T-helper 2 cell treated with Interferon-gamma antibody and Interleukin-4, amounts not matched to agents 5 μg/mL and 100 μg/mL, for 36 hours (primary cell): ENCODE data around the gene TRPM3.

Experiments used
- DNase-seq: peaks from one replicate; pipeline ENCODE4 v3.0.0; 2021; ENCODE audit warnings: low spot score
- H3K27ac Mint-ChIP-seq: one replicate; pipeline ENCODE4 v1.8.0; 2021; ENCODE audit warnings: mild to moderate bottlenecking, mixed read lengths
- H3K27me3 Mint-ChIP-seq: one replicate; pipeline ENCODE4 v1.8.0; 2021; ENCODE audit warnings: low read depth, mixed read lengths
- H3K36me3 Mint-ChIP-seq: one replicate; pipeline ENCODE4 v1.8.0; 2021; ENCODE audit warnings: low read depth, mixed read lengths
- H3K4me1 Mint-ChIP-seq: one replicate; pipeline ENCODE4 v1.8.0; 2021; ENCODE audit warnings: low read depth, mixed read lengths
- H3K4me3 Mint-ChIP-seq: one replicate; pipeline ENCODE4 v1.8.0; 2022; ENCODE audit warnings: mild to moderate bottlenecking, moderate library complexity, mixed read lengths
- H3K9me3 Mint-ChIP-seq: one replicate; pipeline ENCODE4 v1.8.0; 2021; ENCODE audit warnings: mixed read lengths

TRPM3 gene

DNA sequence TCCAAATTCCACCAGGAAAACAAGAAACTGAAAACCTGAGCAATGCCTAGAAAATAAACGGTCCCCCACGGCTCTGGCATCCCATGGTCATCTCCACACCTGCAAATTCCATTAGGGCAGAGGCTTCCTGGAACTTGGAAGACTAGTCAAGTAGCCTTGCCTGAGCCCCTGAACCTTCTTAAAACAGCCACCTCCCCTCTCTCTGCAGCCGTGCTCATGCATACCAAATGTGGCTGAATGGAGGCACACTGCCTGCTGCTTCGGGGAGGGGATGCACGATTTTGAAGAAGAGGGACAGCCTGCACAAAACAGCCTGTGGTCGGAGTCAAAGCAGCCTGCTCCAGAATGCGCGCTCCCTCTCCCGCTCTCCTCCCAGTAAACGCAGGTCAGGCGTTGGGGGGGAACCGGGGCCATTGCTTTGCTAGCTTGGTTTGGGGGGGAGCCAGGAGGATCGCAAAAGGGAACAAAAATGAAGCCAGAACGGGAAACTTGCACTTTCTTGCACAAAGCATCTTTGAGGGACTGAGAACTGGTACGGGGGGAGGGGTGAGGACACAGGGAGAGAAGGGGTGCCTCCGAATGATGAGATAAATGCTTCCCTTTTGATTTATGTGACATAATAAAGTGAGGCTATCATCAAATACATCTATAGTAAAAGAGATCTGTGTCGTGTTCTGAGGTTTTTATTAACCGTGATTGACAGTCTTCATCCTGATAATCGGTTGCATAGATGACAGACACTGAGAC lies at the start of gene TRPM3:
Gene TRPM3 (minus strand): TSS at position 347 of the 747 bp plus-strand sequence. CDS start 267 bp downstream, at position 80.
- no peak within 1 kb of the TSS for H3K4me3 Mint-ChIP-seq
- H3K27ac Mint-ChIP-seq = no peak within 1 kb of the TSS
- no peak for DNase-seq
- no peaks in the 10 kb centered on the region for H3K4me1 Mint-ChIP-seq
- H3K27me3 Mint-ChIP-seq = peaks cover 4% of the 10 kb centered on the region
- H3K9me3 Mint-ChIP-seq = no peaks in the 10 kb centered on the region
- no peaks in the 10 kb centered on the region for H3K36me3 Mint-ChIP-seq

DNA sequence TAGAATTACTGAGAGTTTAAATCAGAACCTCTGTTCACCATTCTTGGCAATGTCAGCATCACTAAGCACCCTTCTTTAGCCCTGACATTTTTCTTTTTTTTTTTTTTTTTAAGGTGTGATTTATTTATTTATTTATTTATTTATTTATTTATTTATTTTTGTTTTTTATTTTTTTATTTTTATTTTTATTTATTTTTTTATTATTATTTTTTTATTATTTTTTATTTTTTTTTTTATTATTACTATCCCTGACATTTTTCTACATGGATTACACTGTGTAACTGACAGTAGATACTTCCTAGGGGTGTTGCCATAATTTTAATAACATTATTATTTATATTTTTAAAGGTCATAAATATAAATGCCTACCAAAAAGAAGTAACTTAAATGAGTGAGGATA lies 47.0 kb upstream of the TRPM3 start:
- Mint-ChIP-seq H3K36me3 (no peaks in the 10 kb centered on the region), H3K4me3 (no peak overlapping the region), H3K27me3 (no peaks in the 10 kb centered on the region), H3K27ac (no peak overlapping the region), H3K9me3 (peaks cover 3% of the 10 kb centered on the region), H3K4me1 (no peaks in the 10 kb centered on the region)
- no peak for DNase-seq

DNA sequence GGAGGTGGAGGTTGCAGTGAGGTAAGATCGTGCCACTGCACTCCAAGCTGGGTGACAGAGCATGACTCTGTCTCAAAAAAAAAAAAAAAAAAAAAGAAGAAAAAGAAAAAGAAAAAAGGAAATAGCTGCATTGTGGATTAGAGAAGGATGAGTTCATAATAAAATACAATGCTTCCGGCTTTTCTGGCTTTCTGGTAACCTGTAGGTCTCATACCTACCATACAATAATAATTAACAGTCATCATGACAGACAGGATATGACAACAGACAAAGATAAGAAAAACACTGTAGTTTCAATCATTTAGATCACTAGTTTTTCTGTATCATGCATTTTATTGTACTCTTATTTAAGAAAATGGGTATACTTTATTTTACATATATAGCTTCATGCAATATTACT lies 40.7 kb upstream of the TRPM3 start:
- Mint-ChIP-seq H3K9me3 (no peaks in the 10 kb centered on the region), H3K4me3 (no peak overlapping the region), H3K36me3 (no peaks in the 10 kb centered on the region), H3K27ac (no peak overlapping the region), H3K4me1 (no peaks in the 10 kb centered on the region), H3K27me3 (no peaks in the 10 kb centered on the region)
- DNase-seq = no peak

DNA sequence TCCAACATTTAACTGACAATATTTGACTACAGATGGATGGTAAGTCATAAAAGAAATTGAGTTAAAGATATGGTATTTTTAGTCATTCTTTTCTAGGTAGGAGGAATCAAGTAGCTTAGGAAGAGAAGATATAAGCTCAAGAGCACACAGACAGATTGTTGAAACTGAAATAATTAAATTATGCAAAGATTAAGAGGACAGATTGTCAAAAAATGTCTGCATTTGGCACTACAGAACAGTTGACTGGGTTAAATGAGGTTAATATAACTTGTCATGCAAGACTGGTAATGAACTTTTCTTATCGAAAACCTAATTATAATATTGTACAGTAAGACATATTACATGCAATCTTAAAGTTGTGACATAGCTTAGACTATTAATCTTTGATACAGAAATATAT lies 36.3 kb upstream of the TRPM3 start:
- no peaks in the 10 kb centered on the region for H3K27me3 Mint-ChIP-seq

DNA sequence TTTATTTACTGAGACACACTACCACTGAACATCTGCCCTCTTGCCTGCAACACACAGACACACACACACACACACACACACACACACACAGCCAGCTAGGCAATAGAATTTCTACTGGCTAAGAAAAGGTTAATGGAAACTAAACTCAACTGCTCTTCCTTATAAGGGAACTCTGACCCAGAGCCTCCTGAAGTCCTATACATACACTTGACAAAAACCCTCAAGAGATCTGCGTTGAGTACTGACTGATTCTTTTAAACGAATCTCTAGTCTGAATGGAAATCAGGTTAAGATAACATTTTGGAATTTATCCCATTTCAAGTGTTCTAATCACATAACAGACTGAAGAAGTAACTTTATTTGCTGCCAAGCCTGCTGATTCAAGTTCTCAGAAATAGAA lies 25.9 kb upstream of the TRPM3 start:
- Mint-ChIP-seq H3K4me3 (no peak overlapping the region), H3K36me3 (no peaks in the 10 kb centered on the region), H3K4me1 (no peaks in the 10 kb centered on the region), H3K27ac (no peak overlapping the region), H3K27me3 (no peaks in the 10 kb centered on the region), H3K9me3 (peaks cover 4% of the 10 kb centered on the region)
- no peak for DNase-seq

More for the DNA sequence above, 36.3 kb upstream of the TRPM3 start:
- Mint-ChIP-seq H3K27ac (no peak overlapping the region), H3K4me1 (no peaks in the 10 kb centered on the region), H3K9me3 (no peaks in the 10 kb centered on the region), H3K4me3 (no peak overlapping the region), H3K36me3 (no peaks in the 10 kb centered on the region)
- no peak for DNase-seq

DNA sequence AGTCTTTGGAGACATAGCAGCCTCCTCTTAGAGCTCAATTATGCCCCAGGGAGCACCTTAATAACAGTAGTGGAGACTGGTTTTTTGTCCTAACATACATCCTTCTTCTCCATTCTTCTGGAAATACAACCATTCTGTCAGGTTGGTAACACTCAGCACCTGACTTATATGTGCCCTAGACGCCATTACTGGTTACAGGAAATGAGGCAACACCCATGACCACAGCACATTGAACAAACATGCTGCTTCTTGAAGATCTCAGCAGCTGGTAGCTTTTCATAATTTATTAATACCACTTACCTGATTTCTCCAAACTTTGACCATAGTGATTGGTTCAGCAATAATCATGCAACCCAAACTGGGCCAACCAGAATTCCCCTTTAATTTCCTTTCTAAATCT lies 25.1 kb upstream of the TRPM3 start:
- Mint-ChIP-seq H3K4me3 (no peak overlapping the region), H3K27ac (no peak overlapping the region), H3K4me1 (no peaks in the 10 kb centered on the region), H3K9me3 (peaks cover 4% of the 10 kb centered on the region), H3K36me3 (no peaks in the 10 kb centered on the region), H3K27me3 (no peaks in the 10 kb centered on the region)
- DNase-seq = no peak

DNA sequence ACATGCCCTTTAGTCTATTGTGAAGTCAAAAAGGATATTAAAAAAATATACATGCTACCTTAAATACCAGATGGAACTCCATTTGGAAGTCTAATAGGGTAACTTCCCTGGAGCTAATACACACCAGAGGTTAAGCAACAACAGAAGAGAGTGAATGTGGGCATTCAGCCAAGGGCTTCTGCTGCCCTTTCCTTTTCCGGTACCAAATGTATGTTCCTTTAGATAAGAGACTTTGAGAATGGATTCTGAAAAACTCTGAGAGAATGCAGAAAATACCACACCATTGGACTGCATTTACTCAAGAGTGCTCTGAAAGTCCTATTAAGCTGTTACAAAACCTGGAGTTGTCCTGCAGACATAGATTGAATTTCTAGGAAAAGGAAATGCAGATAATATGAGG lies 23.8 kb upstream of the TRPM3 start:
- H3K36me3 Mint-ChIP-seq = no peaks in the 10 kb centered on the region
- H3K9me3 Mint-ChIP-seq = peaks cover 4% of the 10 kb centered on the region
- no peak overlapping the region for H3K27ac Mint-ChIP-seq
- no peaks in the 10 kb centered on the region for H3K4me1 Mint-ChIP-seq
- H3K27me3 Mint-ChIP-seq = no peaks in the 10 kb centered on the region
- no peak overlapping the region for H3K4me3 Mint-ChIP-seq
- DNase-seq = no peak

DNA sequence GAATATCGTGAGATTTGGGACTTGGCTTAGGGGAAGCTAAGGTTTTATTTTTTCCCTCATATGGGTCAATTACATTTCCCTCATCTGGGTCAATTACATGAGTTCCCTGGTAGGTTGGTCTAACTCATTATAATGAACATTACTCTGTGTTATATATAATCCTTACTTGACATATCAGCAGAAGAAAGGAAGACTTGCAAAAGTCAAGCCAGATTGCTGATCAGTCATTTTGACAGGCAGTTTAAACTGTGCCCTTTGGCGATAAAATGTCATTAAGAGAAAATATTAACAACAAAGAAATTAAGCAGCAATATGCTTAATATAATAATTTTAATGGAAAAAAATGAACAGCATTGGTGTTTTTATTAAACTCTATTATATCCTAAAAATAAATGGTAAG lies 23.1 kb upstream of the TRPM3 start:
- no peak for DNase-seq
- H3K9me3 Mint-ChIP-seq = peaks cover 4% of the 10 kb centered on the region
- H3K4me1 Mint-ChIP-seq = no peaks in the 10 kb centered on the region
- H3K36me3 Mint-ChIP-seq = no peaks in the 10 kb centered on the region
- H3K27ac Mint-ChIP-seq = no peak overlapping the region
- H3K27me3 Mint-ChIP-seq = no peaks in the 10 kb centered on the region
- H3K4me3 Mint-ChIP-seq = no peak overlapping the region

DNA sequence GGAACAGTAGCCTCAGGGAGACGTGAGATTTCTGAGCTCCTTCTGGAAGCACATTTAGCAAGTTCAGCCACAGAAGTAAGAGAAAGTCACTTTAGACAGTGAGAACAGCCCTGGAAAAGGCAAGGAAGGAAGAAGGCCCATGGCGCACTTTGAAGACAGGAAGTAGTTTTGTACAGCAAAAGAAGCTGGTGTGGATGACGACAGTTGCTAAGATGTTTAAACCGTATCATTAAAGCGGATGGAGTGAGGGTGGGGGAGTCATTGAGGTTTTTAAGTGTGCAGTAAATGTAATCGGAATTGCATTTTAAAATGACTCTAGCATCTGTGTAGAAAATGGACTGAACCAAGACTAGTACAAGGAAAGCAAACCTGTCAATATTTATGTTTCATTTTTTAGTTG lies 15.3 kb upstream of the TRPM3 start:
- no peak for DNase-seq
- H3K4me3 Mint-ChIP-seq = no peak overlapping the region
- H3K27ac Mint-ChIP-seq = no peak overlapping the region
- H3K4me1 Mint-ChIP-seq = no peaks in the 10 kb centered on the region
- H3K9me3 Mint-ChIP-seq = no peaks in the 10 kb centered on the region
- H3K27me3 Mint-ChIP-seq = no peaks in the 10 kb centered on the region
- H3K36me3 Mint-ChIP-seq = no peaks in the 10 kb centered on the region

DNA sequence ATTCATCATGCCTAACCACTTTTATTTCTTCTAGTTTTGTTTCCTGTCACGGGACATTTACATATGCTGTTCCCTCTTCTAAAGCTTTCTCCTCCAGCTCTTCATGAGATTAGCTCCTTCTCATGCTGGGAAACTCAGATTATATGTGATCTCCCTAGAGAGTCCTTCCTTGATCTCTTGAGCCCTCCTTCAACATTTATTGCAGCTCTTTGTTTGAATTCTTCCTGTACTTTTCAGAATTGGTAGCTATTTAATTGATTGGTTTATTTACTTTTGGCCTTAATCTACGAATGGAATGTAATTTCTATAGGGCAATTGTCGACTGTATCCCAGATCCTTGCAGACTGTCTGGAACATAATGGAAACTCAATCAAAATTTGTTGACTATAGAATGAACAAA lies 9.7 kb upstream of the TRPM3 start:
- Mint-ChIP-seq H3K27me3 (no peaks in the 10 kb centered on the region), H3K4me1 (no peaks in the 10 kb centered on the region), H3K4me3 (no peak overlapping the region), H3K36me3 (no peaks in the 10 kb centered on the region), H3K27ac (no peak overlapping the region), H3K9me3 (no peaks in the 10 kb centered on the region)
- DNase-seq = no peak

DNA sequence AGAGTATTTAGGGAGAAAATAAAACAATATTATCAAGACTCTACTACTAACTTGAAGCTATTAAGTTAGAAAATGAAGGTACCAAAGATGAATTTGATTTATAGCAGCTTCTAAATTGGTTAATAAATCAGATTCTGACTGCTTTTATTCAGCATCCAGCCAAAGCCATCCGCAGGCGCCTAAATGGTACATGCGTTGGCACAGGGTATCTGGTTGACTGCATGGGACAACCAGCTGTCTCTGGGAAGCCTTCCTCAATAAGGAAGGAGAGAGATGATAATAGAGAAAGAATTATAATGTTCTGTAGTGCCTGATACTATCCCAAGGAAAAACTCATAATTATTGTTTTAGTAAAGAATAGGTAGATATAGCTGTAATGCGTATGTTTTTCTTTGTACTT lies 9.1 kb upstream of the TRPM3 start:
- Mint-ChIP-seq H3K36me3 (no peaks in the 10 kb centered on the region), H3K4me1 (no peaks in the 10 kb centered on the region), H3K4me3 (no peak overlapping the region), H3K27ac (no peak overlapping the region), H3K9me3 (no peaks in the 10 kb centered on the region), H3K27me3 (no peaks in the 10 kb centered on the region)
- DNase-seq = no peak

DNA sequence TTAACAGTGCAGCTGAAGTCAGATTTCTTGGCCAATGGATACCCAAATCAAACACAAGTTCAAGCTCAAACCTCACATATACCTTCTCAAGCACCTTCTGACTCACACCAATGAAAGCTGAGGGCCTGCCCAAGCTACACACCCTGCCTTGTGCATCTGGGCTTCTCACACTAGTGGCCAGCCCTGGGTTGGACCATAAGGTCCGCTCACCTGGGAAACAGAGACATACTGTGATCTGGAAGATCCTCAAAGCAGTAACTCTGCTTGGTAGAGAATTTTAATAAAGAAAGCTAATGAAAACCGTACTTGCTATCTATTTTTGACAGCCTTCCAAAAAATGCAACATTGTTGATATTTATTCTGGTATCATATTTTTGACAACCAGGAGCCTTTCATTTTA lies 7.4 kb upstream of the TRPM3 start:
- no peak for DNase-seq
- H3K4me3 Mint-ChIP-seq = no peak overlapping the region
- no peaks in the 10 kb centered on the region for H3K4me1 Mint-ChIP-seq
- H3K27ac Mint-ChIP-seq = no peak overlapping the region
- H3K36me3 Mint-ChIP-seq = no peaks in the 10 kb centered on the region
- no peaks in the 10 kb centered on the region for H3K27me3 Mint-ChIP-seq
- H3K9me3 Mint-ChIP-seq = no peaks in the 10 kb centered on the region

DNA sequence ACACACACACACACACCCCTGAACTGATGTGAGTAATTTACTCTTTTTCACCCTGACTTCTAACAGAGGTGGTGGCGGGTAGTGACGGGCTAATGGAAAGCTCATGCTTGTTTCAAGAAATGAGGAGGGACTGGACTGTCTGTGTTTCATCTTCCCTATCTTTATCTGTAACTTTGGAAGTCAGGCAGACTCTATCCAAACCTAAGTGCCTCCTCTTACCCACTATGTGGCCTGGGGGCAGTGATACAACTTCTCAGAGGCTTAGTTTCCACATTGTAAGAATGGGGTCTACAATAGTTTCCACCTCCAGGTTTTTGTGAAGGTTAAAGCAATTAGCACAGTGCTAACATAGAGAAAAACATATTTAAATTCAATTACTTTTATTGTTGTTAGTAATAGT lies 5.9 kb upstream of the TRPM3 start:
- no peak for DNase-seq
- Mint-ChIP-seq H3K27me3 (no peaks in the 10 kb centered on the region), H3K27ac (no peak overlapping the region), H3K4me3 (no peak overlapping the region), H3K4me1 (no peaks in the 10 kb centered on the region), H3K9me3 (no peaks in the 10 kb centered on the region), H3K36me3 (no peaks in the 10 kb centered on the region)

DNA sequence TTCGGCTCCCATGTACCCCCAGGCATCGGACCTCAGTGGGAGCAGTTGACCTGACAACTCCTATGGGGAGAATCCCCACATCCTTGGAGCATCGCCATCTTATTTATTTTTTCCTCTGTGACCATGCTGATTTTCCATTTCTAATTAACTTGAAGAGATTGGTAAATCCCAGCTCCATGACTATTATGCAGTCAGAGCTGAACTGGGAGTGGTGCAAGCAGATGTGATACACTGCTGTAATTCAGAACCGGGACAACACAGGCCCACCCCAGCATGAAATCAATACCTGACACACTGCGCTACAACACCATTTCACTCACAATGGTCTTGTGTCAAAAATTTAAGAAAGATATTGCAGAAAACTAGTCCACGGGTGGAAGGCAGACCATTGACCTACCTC lies 1.0 kb upstream of the TRPM3 start:
- Mint-ChIP-seq H3K27ac (no peak overlapping the region), H3K36me3 (no peaks in the 10 kb centered on the region), H3K4me3 (no peak overlapping the region), H3K27me3 (peaks cover 4% of the 10 kb centered on the region), H3K9me3 (no peaks in the 10 kb centered on the region), H3K4me1 (no peaks in the 10 kb centered on the region)
- DNase-seq = no peak

DNA sequence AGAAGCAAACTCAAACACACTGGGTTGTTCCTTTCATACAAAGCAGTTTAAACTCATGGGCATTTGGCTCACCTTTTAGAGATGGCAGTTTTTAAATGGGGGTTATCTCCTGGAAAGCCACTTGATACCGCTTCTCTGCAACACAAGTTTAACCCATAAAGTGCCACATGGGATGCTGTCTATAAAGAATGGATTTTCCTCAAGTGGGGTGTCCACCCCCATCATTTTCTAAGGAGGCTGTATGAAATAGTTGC lies 528 bp upstream of the TRPM3 start:
- Mint-ChIP-seq H3K27me3 (peaks cover 4% of the 10 kb centered on the region), H3K4me1 (no peaks in the 10 kb centered on the region), H3K27ac (no peak overlapping the region), H3K9me3 (no peaks in the 10 kb centered on the region), H3K36me3 (no peaks in the 10 kb centered on the region), H3K4me3 (no peak overlapping the region)
- no peak for DNase-seq
